ENCODE data around the gene CEMIP. TPM values are rescaled to one million over a fixed set of nuclear protein-coding genes. Genes with fewer than 3 reads are reported as not detected.

CEMIP gene
- total RNA-seq, 1 donor from 2014 or later, result 0.77 TPM

- no peak overlapping the region for H3K27ac Mint-ChIP-seq
- no peak for TF ChIP-seq CTCF (IDR thresholded peaks at IDR 0.05; ENCODE audit: unreplicated experiment)
- peaks cover 11% of the 10 kb centered on the region for H3K9me3 Mint-ChIP-seq (ENCODE audit: low read depth)
- H3K36me3 Mint-ChIP-seq (ENCODE audit: insufficient read depth), result peaks cover 20% of the 10 kb centered on the region
- no peaks in the 10 kb centered on the region for H3K27me3 Mint-ChIP-seq
- no peak for DNase-seq (ENCODE audit: low spot score, unreplicated experiment)
- H3K4me3 Mint-ChIP-seq (ENCODE audit: low read depth), result no peak overlapping the region
- H3K4me1 Mint-ChIP-seq (ENCODE audit: low read depth), result no peaks in the 10 kb centered on the region
Observed at GRCh38 chr15:80967991-80968510, 188.9 kb downstream of the CEMIP start.

DNA sequence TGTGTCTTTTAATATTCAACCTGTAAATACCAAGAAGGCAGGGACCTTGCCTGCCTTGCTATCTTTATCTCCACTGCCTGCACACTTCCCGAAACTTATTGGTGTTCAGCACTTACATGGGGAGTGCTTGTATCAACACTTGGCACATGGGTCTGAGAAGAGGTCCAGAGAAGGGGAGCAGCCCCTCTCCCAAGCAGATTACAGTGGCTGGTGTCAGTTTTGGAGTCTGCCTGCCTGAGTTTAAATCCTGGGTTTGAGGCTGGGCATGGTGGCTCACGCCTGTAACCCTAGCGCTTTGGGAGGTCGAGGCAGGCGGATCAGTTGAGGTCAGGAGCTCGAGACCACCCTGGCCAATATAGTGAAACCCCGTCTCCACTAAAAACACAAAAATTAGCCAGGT, 190.1 kb downstream of the CEMIP start:
- DNase-seq (ENCODE audit: low spot score, unreplicated experiment), result no peak
- Mint-ChIP-seq H3K4me3 (ENCODE audit: low read depth) (no peak overlapping the region), H3K9me3 (ENCODE audit: low read depth) (peaks cover 9% of the 10 kb centered on the region), H3K27me3 (no peaks in the 10 kb centered on the region), H3K36me3 (ENCODE audit: insufficient read depth) (peaks cover 15% of the 10 kb centered on the region), H3K27ac (no peak overlapping the region), H3K4me1 (ENCODE audit: low read depth) (no peaks in the 10 kb centered on the region)
- no peak for TF ChIP-seq CTCF (IDR thresholded peaks at IDR 0.05; ENCODE audit: unreplicated experiment)

DNA sequence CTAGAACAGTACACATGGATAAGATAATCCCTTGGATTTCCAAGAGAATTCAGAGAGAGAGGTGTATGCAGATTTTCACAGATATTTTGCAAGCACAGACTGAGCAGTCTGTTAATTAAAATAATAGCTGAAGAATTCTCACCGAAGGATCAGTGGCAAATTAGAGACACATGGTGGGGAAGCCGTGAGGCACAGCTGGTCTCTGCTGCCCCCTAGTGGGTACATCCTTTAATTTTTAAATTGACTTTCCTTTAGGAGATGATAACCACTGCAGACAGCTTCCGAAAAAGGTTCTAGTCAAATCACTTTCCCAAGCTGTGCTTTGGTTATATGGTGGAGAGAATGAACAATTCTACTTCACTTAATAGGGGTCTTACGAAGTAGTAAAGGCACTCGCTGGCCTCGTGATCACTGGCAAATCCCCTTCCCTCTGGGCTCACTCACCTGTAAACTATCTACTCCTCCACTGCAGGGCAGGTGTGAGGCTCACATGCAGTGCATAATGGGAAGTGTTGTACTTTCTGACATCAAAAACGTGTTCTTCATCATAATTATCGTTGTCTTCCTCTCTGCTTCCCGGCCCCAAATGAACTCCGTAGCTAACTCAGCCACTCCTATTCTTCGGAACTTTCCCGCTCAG, 191.0 kb downstream of the CEMIP start:
- no peaks in the 10 kb centered on the region for H3K4me1 Mint-ChIP-seq (ENCODE audit: low read depth)
- peaks cover under 1% of the 10 kb centered on the region for H3K9me3 Mint-ChIP-seq (ENCODE audit: low read depth)

DNA sequence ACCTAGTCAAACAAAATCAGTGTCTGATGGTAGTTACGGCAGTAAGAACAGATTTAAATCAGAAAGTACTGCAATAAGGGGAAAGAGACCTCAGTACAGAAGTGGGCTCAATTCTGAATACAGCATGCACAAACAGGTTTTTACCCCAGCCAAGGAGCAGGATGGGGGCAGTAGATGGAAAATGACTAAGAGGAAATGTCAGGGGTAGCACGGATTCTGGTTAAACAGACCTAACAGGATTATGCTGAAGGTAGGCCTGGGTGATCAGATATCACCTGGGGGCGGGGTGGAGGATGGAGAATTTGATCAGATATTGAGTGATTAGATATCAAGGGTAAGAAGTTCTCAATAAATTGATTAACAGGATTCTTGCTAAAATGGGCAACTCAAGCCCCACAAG, 191.5 kb downstream of the CEMIP start:
- no peaks in the 10 kb centered on the region for H3K4me1 Mint-ChIP-seq (ENCODE audit: low read depth)
- no peaks in the 10 kb centered on the region for H3K9me3 Mint-ChIP-seq (ENCODE audit: low read depth)
- no peak overlapping the region for H3K27ac Mint-ChIP-seq
- no peak overlapping the region for H3K4me3 Mint-ChIP-seq (ENCODE audit: low read depth)
- H3K36me3 Mint-ChIP-seq (ENCODE audit: insufficient read depth), result peaks cover 4% of the 10 kb centered on the region
- H3K27me3 Mint-ChIP-seq, result no peaks in the 10 kb centered on the region
- TF ChIP-seq CTCF (IDR thresholded peaks at IDR 0.05; ENCODE audit: unreplicated experiment), result no peak
- no peak for DNase-seq (ENCODE audit: low spot score, unreplicated experiment)

More for the DNA sequence above, 191.0 kb downstream of the CEMIP start:
- Mint-ChIP-seq H3K36me3 (ENCODE audit: insufficient read depth) (peaks cover 7% of the 10 kb centered on the region), H3K27ac (no peak overlapping the region), H3K4me3 (ENCODE audit: low read depth) (no peak overlapping the region), H3K27me3 (no peaks in the 10 kb centered on the region)
- TF ChIP-seq CTCF (IDR thresholded peaks at IDR 0.05; ENCODE audit: unreplicated experiment), result peak; percentile 91
- DNase-seq (ENCODE audit: low spot score, unreplicated experiment), result peak; percentile 23

DNA sequence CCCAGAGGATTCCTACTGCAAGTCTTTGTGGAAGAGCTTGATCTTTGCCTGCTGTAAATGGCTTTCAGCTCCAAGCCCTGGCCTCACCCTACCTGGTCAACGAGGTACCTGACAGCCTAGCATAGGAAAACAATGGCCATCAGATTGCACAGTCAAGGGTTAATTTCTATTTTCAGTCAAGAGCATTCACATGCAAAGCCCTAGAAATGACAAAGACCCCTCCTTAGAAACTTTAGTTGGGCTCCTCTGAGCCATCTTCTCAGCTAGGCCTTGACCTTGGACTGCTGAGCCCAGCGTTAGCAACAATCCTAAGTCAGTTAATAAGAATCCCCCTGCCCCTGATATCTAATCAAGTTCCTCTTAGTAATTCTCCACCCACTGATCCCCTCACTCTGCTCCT, 192.0 kb downstream of the CEMIP start:
- no peak for TF ChIP-seq CTCF (IDR thresholded peaks at IDR 0.05; ENCODE audit: unreplicated experiment)
- Mint-ChIP-seq H3K4me1 (ENCODE audit: low read depth) (no peaks in the 10 kb centered on the region), H3K27me3 (no peaks in the 10 kb centered on the region), H3K27ac (no peak overlapping the region), H3K4me3 (ENCODE audit: low read depth) (no peak overlapping the region), H3K36me3 (ENCODE audit: insufficient read depth) (peaks cover 4% of the 10 kb centered on the region), H3K9me3 (ENCODE audit: low read depth) (no peaks in the 10 kb centered on the region)
- DNase-seq (ENCODE audit: low spot score, unreplicated experiment), result no peak

Measured in progenitor cell of endocrine pancreas (in vitro differentiated cells).